ENCODE results near the gene ACAD9.

ACAD9 gene

GRCh38 chr3:128851601-128852000 lies 27.8 kb upstream of the ACAD9 start:
- Histone ChIP-seq H3K4me3 (ENCODE audit: insufficient read length, low read depth) (no peak overlapping the region), H3K27me3 (ENCODE audit: insufficient read depth, insufficient read length) (peaks cover 2% of the 10 kb centered on the region), H3K9ac (ENCODE audit: insufficient read length, low read depth) (no peak overlapping the region), H3K9me3 (ENCODE audit: insufficient read depth, low read length) (peaks cover 29% of the 10 kb centered on the region; the same call in 1 of the 2 replicates), H3K4me1 (ENCODE audit: insufficient read depth, insufficient read length) (peaks cover 15% of the 10 kb centered on the region), H3K36me3 (ENCODE audit: insufficient read depth, insufficient read length, low read length) (no peaks in the 10 kb centered on the region)
- TF ChIP-seq SUZ12 (IDR thresholded peaks at IDR 0.05; ENCODE audit: extremely low read depth, insufficient read depth, insufficient read length), result no peak
- no peak for TF ChIP-seq ZNF274 (IDR thresholded peaks at IDR 0.05; ENCODE audit: low read depth, low read length)
- no peak for TF ChIP-seq YY1 (IDR thresholded peaks at IDR 0.05; ENCODE audit: insufficient read depth, insufficient read length)
- no peak for DNase-seq (ENCODE audit: low read depth, low spot score)

GRCh38 chr3:128853826-128854225 lies 25.6 kb upstream of the ACAD9 start:
- no peak for DNase-seq (ENCODE audit: low read depth, low spot score)
- peaks cover 30% of the 10 kb centered on the region for H3K9me3 ChIP-seq (ENCODE audit: insufficient read depth, low read length)
- no peak for TF ChIP-seq YY1 (IDR thresholded peaks at IDR 0.05; ENCODE audit: insufficient read depth, insufficient read length)
- TF ChIP-seq ZNF274 (IDR thresholded peaks at IDR 0.05; ENCODE audit: low read depth, low read length), result no peak
- no peak for TF ChIP-seq SUZ12 (IDR thresholded peaks at IDR 0.05; ENCODE audit: extremely low read depth, insufficient read depth, insufficient read length)
- H3K36me3 ChIP-seq (ENCODE audit: insufficient read depth, insufficient read length, low read length), result no peaks in the 10 kb centered on the region
- peaks cover 8% of the 10 kb centered on the region for H3K4me1 ChIP-seq (ENCODE audit: insufficient read depth, insufficient read length)
- peaks cover 2% of the 10 kb centered on the region for H3K27me3 ChIP-seq (ENCODE audit: insufficient read depth, insufficient read length)
- H3K4me3 ChIP-seq (ENCODE audit: insufficient read length, low read depth), result no peak overlapping the region
- H3K9ac ChIP-seq (ENCODE audit: insufficient read length, low read depth), result no peak overlapping the region

- no peak for DNase-seq (ENCODE audit: low read depth, low spot score)
- no peak for TF ChIP-seq YY1 (IDR thresholded peaks at IDR 0.05; ENCODE audit: insufficient read depth, insufficient read length)
- Histone ChIP-seq H3K4me1 (ENCODE audit: insufficient read depth, insufficient read length) (peaks cover 7% of the 10 kb centered on the region), H3K9ac (ENCODE audit: insufficient read length, low read depth) (no peak overlapping the region), H3K4me3 (ENCODE audit: insufficient read length, low read depth) (no peak overlapping the region), H3K9me3 (ENCODE audit: insufficient read depth, low read length) (peaks cover 36% of the 10 kb centered on the region), H3K27me3 (ENCODE audit: insufficient read depth, insufficient read length) (no peaks in the 10 kb centered on the region), H3K36me3 (ENCODE audit: insufficient read depth, insufficient read length, low read length) (peaks cover 3% of the 10 kb centered on the region)
These were observed 24.9 kb upstream of the ACAD9 start for GRCh38 chr3:128854475-128854874.

GRCh38 chr3:128855569-128855968 lies 23.9 kb upstream of the ACAD9 start:
- H3K36me3 ChIP-seq (ENCODE audit: insufficient read depth, insufficient read length, low read length), result peaks cover 8% of the 10 kb centered on the region
- peaks cover 47% of the 10 kb centered on the region for H3K9me3 ChIP-seq (ENCODE audit: insufficient read depth, low read length)
- H3K4me1 ChIP-seq (ENCODE audit: insufficient read depth, insufficient read length), result peaks cover under 1% of the 10 kb centered on the region
- H3K9ac ChIP-seq (ENCODE audit: insufficient read length, low read depth), result no peak overlapping the region
- no peaks in the 10 kb centered on the region for H3K27me3 ChIP-seq (ENCODE audit: insufficient read depth, insufficient read length)
- no peak for DNase-seq (ENCODE audit: low read depth, low spot score)
- TF ChIP-seq ZNF274 (IDR thresholded peaks at IDR 0.05; ENCODE audit: low read depth, low read length), result no peak
- no peak for TF ChIP-seq YY1 (IDR thresholded peaks at IDR 0.05; ENCODE audit: insufficient read depth, insufficient read length)
- no peak for TF ChIP-seq SUZ12 (IDR thresholded peaks at IDR 0.05; ENCODE audit: extremely low read depth, insufficient read depth, insufficient read length)
- no peak overlapping the region for H3K4me3 ChIP-seq (ENCODE audit: insufficient read length, low read depth)

GRCh38 chr3:128858167-128858566 lies 21.3 kb upstream of the ACAD9 start:
- H3K27me3 ChIP-seq (ENCODE audit: insufficient read depth, insufficient read length), result no peaks in the 10 kb centered on the region
- H3K36me3 ChIP-seq (ENCODE audit: insufficient read depth, insufficient read length, low read length), result peaks cover 14% of the 10 kb centered on the region
- DNase-seq (ENCODE audit: low read depth, low spot score), result no peak
- H3K9ac ChIP-seq (ENCODE audit: insufficient read length, low read depth), result no peak overlapping the region
- H3K4me1 ChIP-seq (ENCODE audit: insufficient read depth, insufficient read length), result no peaks in the 10 kb centered on the region
- H3K4me3 ChIP-seq (ENCODE audit: insufficient read length, low read depth), result no peak overlapping the region
- TF ChIP-seq SUZ12 (IDR thresholded peaks at IDR 0.05; ENCODE audit: extremely low read depth, insufficient read depth, insufficient read length) (no peak), YY1 (IDR thresholded peaks at IDR 0.05; ENCODE audit: insufficient read depth, insufficient read length) (no peak), ZNF274 (IDR thresholded peaks at IDR 0.05; ENCODE audit: low read depth, low read length) (no peak)
- peaks cover 54% of the 10 kb centered on the region for H3K9me3 ChIP-seq (ENCODE audit: insufficient read depth, low read length)

- Histone ChIP-seq H3K9me3 (ENCODE audit: insufficient read depth, low read length) (peaks cover 40% of the 10 kb centered on the region), H3K36me3 (ENCODE audit: insufficient read depth, insufficient read length, low read length) (peaks cover 14% of the 10 kb centered on the region), H3K4me1 (ENCODE audit: insufficient read depth, insufficient read length) (peaks cover 3% of the 10 kb centered on the region), H3K4me3 (ENCODE audit: insufficient read length, low read depth) (no peak overlapping the region), H3K27me3 (ENCODE audit: insufficient read depth, insufficient read length) (no peaks in the 10 kb centered on the region), H3K9ac (ENCODE audit: insufficient read length, low read depth) (no peak overlapping the region)
- DNase-seq (ENCODE audit: low read depth, low spot score), result no peak
- no peak for TF ChIP-seq ZNF274 (IDR thresholded peaks at IDR 0.05; ENCODE audit: low read depth, low read length)
- no peak for TF ChIP-seq YY1 (IDR thresholded peaks at IDR 0.05; ENCODE audit: insufficient read depth, insufficient read length)
- TF ChIP-seq SUZ12 (IDR thresholded peaks at IDR 0.05; ENCODE audit: extremely low read depth, insufficient read depth, insufficient read length), result no peak
These were observed 19.8 kb upstream of the ACAD9 start for GRCh38 chr3:128859630-128860029.

- Histone ChIP-seq H3K27me3 (ENCODE audit: insufficient read depth, insufficient read length) (no peaks in the 10 kb centered on the region), H3K9me3 (ENCODE audit: insufficient read depth, low read length) (peaks cover 25% of the 10 kb centered on the region), H3K4me1 (ENCODE audit: insufficient read depth, insufficient read length) (peaks cover 3% of the 10 kb centered on the region), H3K36me3 (ENCODE audit: insufficient read depth, insufficient read length, low read length) (peaks cover 14% of the 10 kb centered on the region), H3K9ac (ENCODE audit: insufficient read length, low read depth) (no peak overlapping the region), H3K4me3 (ENCODE audit: insufficient read length, low read depth) (no peak overlapping the region)
- TF ChIP-seq SUZ12 (IDR thresholded peaks at IDR 0.05; ENCODE audit: extremely low read depth, insufficient read depth, insufficient read length) (no peak), ZNF274 (IDR thresholded peaks at IDR 0.05; ENCODE audit: low read depth, low read length) (no peak), YY1 (IDR thresholded peaks at IDR 0.05; ENCODE audit: insufficient read depth, insufficient read length) (no peak)
- no peak for DNase-seq (ENCODE audit: low read depth, low spot score)
These were observed 17.9 kb upstream of the ACAD9 start for GRCh38 chr3:128861491-128861890.

GRCh38 chr3:128863560-128863959 lies 15.9 kb upstream of the ACAD9 start:
- no peak for TF ChIP-seq YY1 (IDR thresholded peaks at IDR 0.05; ENCODE audit: insufficient read depth, insufficient read length)
- no peak for TF ChIP-seq ZNF274 (IDR thresholded peaks at IDR 0.05; ENCODE audit: low read depth, low read length)
- no peak for TF ChIP-seq SUZ12 (IDR thresholded peaks at IDR 0.05; ENCODE audit: extremely low read depth, insufficient read depth, insufficient read length)
- Histone ChIP-seq H3K36me3 (ENCODE audit: insufficient read depth, insufficient read length, low read length) (peaks cover 19% of the 10 kb centered on the region), H3K4me1 (ENCODE audit: insufficient read depth, insufficient read length) (peaks cover 3% of the 10 kb centered on the region), H3K9me3 (ENCODE audit: insufficient read depth, low read length) (peaks cover 25% of the 10 kb centered on the region), H3K4me3 (ENCODE audit: insufficient read length, low read depth) (no peak overlapping the region), H3K27me3 (ENCODE audit: insufficient read depth, insufficient read length) (no peaks in the 10 kb centered on the region), H3K9ac (ENCODE audit: insufficient read length, low read depth) (no peak overlapping the region)
- no peak for DNase-seq (ENCODE audit: low read depth, low spot score)
